Endodermal cell (in vitro differentiated cells): ENCODE data around the gene SLC17A6. TPM values are rescaled to one million over a fixed set of nuclear protein-coding genes. Genes with fewer than 3 reads are reported as not detected.

ENCODE experiments used
- DNase-seq: peaks from one replicate; pipeline ENCODE4 v3.0.0-alpha.2; 2017
- H3K27ac ChIP-seq: 2 replicates; pipeline ENCODE4 v1.5.1; 2013; ENCODE audit warnings: mild to moderate bottlenecking, low read depth, low read length, moderate library complexity
- H3K27me3 ChIP-seq: 2 replicates; pipeline ENCODE4 v1.6.1; 2013; ENCODE audit warnings: mild to moderate bottlenecking, low read length, moderate library complexity; ENCODE audit not compliant: insufficient read depth, control insufficient read depth, poor library complexity, severe bottlenecking
- H3K36me3 ChIP-seq: 2 replicates; pipeline ENCODE4 v1.7.0; 2013; ENCODE audit warnings: mild to moderate bottlenecking, low read length, moderate library complexity; ENCODE audit not compliant: control insufficient read depth, insufficient read depth
- H3K4me1 ChIP-seq: one replicate; pipeline ENCODE4 v1.7.0; 2013; ENCODE audit warnings: low read length; ENCODE audit not compliant: control insufficient read depth, insufficient read depth
- H3K4me3 ChIP-seq: 2 replicates; pipeline ENCODE4 v1.5.1; 2013; ENCODE audit warnings: mild to moderate bottlenecking, low read length, moderate library complexity
- H3K9ac ChIP-seq: 2 replicates; pipeline ENCODE4 v1.6.1; 2013; ENCODE audit warnings: mild to moderate bottlenecking, low read length, moderate library complexity; ENCODE audit not compliant: poor library complexity, severe bottlenecking; ENCODE audit errors: extremely low read depth
- H3K9me3 ChIP-seq: 2 replicates; pipeline ENCODE4 v1.6.1; 2013; ENCODE audit warnings: mild to moderate bottlenecking, low read length, moderate library complexity; ENCODE audit not compliant: control insufficient read depth
- H3K27ac Mint-ChIP-seq: 2 replicates; pipeline ENCODE4 v1.8.0; 2020; ENCODE audit warnings: mixed read lengths
- H3K27me3 Mint-ChIP-seq: 2 replicates; pipeline ENCODE4 v1.8.0; 2021; ENCODE audit warnings: mild to moderate bottlenecking, mixed read lengths; ENCODE audit not compliant: insufficient read depth
- H3K36me3 Mint-ChIP-seq: 2 replicates; pipeline ENCODE4 v1.8.0; 2020; ENCODE audit warnings: low read depth, mixed read lengths
- H3K4me1 Mint-ChIP-seq: 2 replicates; pipeline ENCODE4 v1.8.0; 2020; ENCODE audit warnings: mixed read lengths
- H3K4me3 Mint-ChIP-seq: 2 replicates; pipeline ENCODE4 v1.8.0; 2020; ENCODE audit warnings: mild to moderate bottlenecking, moderate library complexity, mixed read lengths
- H3K9me3 Mint-ChIP-seq: 2 replicates; pipeline ENCODE4 v1.8.0; 2020; ENCODE audit warnings: mild to moderate bottlenecking, mixed read lengths
- CTCF ChIP-seq: fragments of 200-600 bp; sonication (generic); conservative IDR thresholded peaks from 2 replicates; pipeline ENCODE4 v1.5.0; 2021; ENCODE audit warnings: antibody characterized with exemption, mild to moderate bottlenecking
- WGBS, 2 experiments: methylation state at CpG; one replicate each; pipeline versions ENCODE4 v1.1.5 to v1.1.7; 2013; ENCODE audit warnings: missing lambda C conversion rate in 2 of 2, mixed read lengths in 1 of 2; ENCODE audit not compliant: insufficient coverage in 1 of 2, insufficient read length in 1 of 2; 5-methylcytosine and 5-hydroxymethylcytosine counted together
- total RNA-seq, 2 donors: library from RNA; stranded (reverse); fragmentation: NEBNext Ultra II Directional in 1 of 2; extraction: Animal tissue kit (Norgen Biotek cat#: 25700) in 1 of 2; gene quantifications; 2 replicates in 1 of 2; 3 replicates in 1 of 2; pipeline ENCODE4 v1.2.1, GENCODE V29; 2021

SLC17A6 gene
- total RNA-seq, 2 donors from 2014 or later: not detected

GRCh38 chr11:22317656-22318055 is 20.5 kb upstream of the SLC17A6 start:
- no peak for TF ChIP-seq CTCF
- Mint-ChIP-seq H3K4me3 (no peak overlapping the region), H3K36me3 (no peaks in the 10 kb centered on the region), H3K27me3 (no peaks in the 10 kb centered on the region), H3K4me1 (no peaks in the 10 kb centered on the region), H3K27ac (no peak overlapping the region), H3K9me3 (peaks cover 2% of the 10 kb centered on the region)
- Histone ChIP-seq H3K4me3 (no peak overlapping the region), H3K36me3 (no peaks in the 10 kb centered on the region), H3K27me3 (no peaks in the 10 kb centered on the region), H3K27ac (no peak overlapping the region), H3K9ac (no peak overlapping the region), H3K9me3 (no peaks in the 10 kb centered on the region), H3K4me1 (no peaks in the 10 kb centered on the region)
- 94 to 96% methylated on average over 8 to 15 of the region's 15 CpGs for WGBS, 2 experiments
- DNase-seq: no peak

- no peaks in the 10 kb centered on the region for H3K4me1 Mint-ChIP-seq
- H3K36me3 Mint-ChIP-seq: no peaks in the 10 kb centered on the region
- no peak for TF ChIP-seq CTCF
- Histone ChIP-seq H3K9me3 (no peaks in the 10 kb centered on the region), H3K9ac (no peak overlapping the region), H3K36me3 (no peaks in the 10 kb centered on the region), H3K27me3 (no peaks in the 10 kb centered on the region), H3K4me3 (no peak overlapping the region), H3K4me1 (no peaks in the 10 kb centered on the region), H3K27ac (no peak overlapping the region)
- H3K4me3 Mint-ChIP-seq: no peak overlapping the region
- no peaks in the 10 kb centered on the region for H3K27me3 Mint-ChIP-seq
- 100% methylated on average over 1 of the region's 4 CpGs; no CpG with 5 or more reads in 1 of the 2 experiments for WGBS, 2 experiments
- H3K27ac Mint-ChIP-seq: no peak overlapping the region
- DNase-seq: no peak
- H3K9me3 Mint-ChIP-seq: no peaks in the 10 kb centered on the region
Observed at GRCh38 chr11:22331771-22332170, 6.4 kb upstream of the SLC17A6 start.

DNA sequence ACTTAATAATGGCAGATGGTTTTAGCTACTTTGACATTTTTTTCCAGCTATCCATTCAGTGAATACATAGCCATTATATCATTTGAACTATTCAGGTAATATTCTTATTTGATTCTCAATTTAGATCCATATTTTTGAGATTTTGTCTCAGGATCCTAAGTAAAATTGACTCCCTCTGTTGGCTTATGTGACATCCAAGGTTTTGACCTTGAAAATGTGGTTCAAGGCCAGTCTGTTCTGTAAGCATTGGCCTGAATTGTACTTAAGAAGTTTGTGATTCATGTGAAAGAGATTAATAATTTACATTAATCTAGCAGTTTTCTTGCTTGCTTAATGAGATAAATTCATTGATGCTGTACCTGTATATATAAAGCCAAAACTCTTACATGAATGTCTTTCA is 1.6 kb upstream of the SLC17A6 start:
- TF ChIP-seq CTCF: no peak
- Histone ChIP-seq H3K4me3 (no peak overlapping the region), H3K9me3 (no peaks in the 10 kb centered on the region), H3K4me1 (no peaks in the 10 kb centered on the region), H3K27me3 (peaks cover 45% of the 10 kb centered on the region), H3K36me3 (no peaks in the 10 kb centered on the region), H3K9ac (no peak overlapping the region), H3K27ac (no peak overlapping the region)
- no peak overlapping the region for H3K27ac Mint-ChIP-seq
- DNase-seq: no peak
- H3K36me3 Mint-ChIP-seq: no peaks in the 10 kb centered on the region
- peaks cover 44% of the 10 kb centered on the region for H3K27me3 Mint-ChIP-seq
- no peaks in the 10 kb centered on the region for H3K9me3 Mint-ChIP-seq
- H3K4me1 Mint-ChIP-seq: peaks cover 15% of the 10 kb centered on the region
- no peak overlapping the region for H3K4me3 Mint-ChIP-seq
